ENCODE results near the gene TRAPPC3L.

The TRAPPC3L gene

GRCh38 chr6:116461932-116462885 lies 83.3 kb downstream of the TRAPPC3L start:
- peak; percentile 81 for DNase-seq

GRCh38 chr6:116461331-116461931 lies 84.1 kb downstream of the TRAPPC3L start, which contains the start of gene CALHM6:
TSS of gene CALHM6 (plus strand) at chr6:116461375. CDS start at chr6:116461930, 555 bp downstream.
- DNase-seq: no peak

GRCh38 chr6:116459927-116460326 lies 85.6 kb downstream of the TRAPPC3L start:
- DNase-seq: no peak

- no peak for DNase-seq
Measured at GRCh38 chr6:116458264-116458663, 87.2 kb downstream of the TRAPPC3L start.

- DNase-seq: no peak
Measured at GRCh38 chr6:116456927-116457326, 88.6 kb downstream of the TRAPPC3L start.

- no peak for DNase-seq
Measured at GRCh38 chr6:116456106-116456505, 89.4 kb downstream of the TRAPPC3L start.

- no peak for DNase-seq
Measured at GRCh38 chr6:116452531-116452930, 93.0 kb downstream of the TRAPPC3L start.

GRCh38 chr6:116451916-116452315 lies 93.6 kb downstream of the TRAPPC3L start:
- no peak for DNase-seq

- DNase-seq: no peak
Measured at GRCh38 chr6:116450769-116451740, 94.4 kb downstream of the TRAPPC3L start.

GRCh38 chr6:116450185-116450710 lies 95.2 kb downstream of the TRAPPC3L start:
- DNase-seq: no peak

GRCh38 chr6:116449565-116449964 lies 95.9 kb downstream of the TRAPPC3L start:
- no peak for DNase-seq

- no peak for DNase-seq
Measured at GRCh38 chr6:116447496-116448011, 97.9 kb downstream of the TRAPPC3L start.

GRCh38 chr6:116447052-116447451 lies 98.4 kb downstream of the TRAPPC3L start:
- no peak for DNase-seq

- no peak for DNase-seq
Measured at GRCh38 chr6:116446399-116446798, 99.1 kb downstream of the TRAPPC3L start.

- DNase-seq: no peak
Measured at GRCh38 chr6:116445102-116445501, 100.4 kb downstream of the TRAPPC3L start.
